ENCODE data around the gene SNAI1. TPM values are rescaled to one million over a fixed set of nuclear protein-coding genes. Genes with fewer than 3 reads are reported as not detected.

The SNAI1 gene
- total RNA-seq, 1 donor from 2014 or later: 4.9 TPM

DNA sequence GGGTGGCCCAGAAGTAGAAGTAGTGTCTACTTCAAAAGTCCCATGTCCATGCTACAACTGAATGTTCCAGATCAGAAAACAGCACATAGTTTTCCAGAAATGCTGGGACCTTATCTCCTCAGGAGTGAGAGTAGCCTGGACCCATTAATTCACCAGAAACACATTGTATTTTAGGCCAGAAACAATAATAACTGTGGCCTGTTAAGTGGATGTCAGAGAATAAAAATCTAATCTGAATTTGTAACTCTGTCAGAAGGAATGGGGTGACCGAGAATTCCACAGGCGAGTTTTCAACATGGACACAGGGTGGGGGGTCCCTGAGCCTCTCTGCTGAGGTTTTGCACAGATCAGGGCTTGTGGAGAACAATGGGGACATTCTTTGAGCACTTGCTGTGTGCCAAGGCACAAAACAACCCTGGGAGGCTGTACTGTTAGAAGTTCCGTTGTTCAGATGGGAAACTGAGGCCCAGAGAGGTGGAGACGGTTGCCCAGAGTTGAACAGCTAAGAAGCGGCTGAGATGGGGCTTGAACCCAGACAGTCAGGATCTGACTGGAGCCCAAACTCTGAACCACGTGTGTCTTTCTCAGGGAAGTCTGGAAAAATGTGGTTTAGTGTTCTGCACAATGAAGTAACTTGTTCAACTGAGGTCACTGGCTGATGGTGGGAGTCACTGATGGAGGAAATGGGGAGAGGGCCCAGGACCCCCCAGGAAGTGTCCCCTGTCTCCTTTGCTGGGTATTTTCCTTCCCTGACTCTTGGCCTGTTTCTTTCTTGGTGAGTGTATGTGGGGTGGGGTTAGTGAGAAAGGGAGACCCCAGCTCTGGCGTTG, 44.2 kb downstream of the SNAI1 start:
- DNase-seq (ENCODE audit: low spot score): no peak
- Mint-ChIP-seq H3K4me1 (ENCODE audit: low read depth) (peaks cover 55% of the 10 kb centered on the region), H3K27ac (ENCODE audit: unreplicated experiment) (peak overlapping the region; percentile 92), H3K9me3 (ENCODE audit: low read depth) (peaks cover 3% of the 10 kb centered on the region), H3K36me3 (ENCODE audit: low read depth) (peaks cover 2% of the 10 kb centered on the region), H3K4me3 (ENCODE audit: unreplicated experiment) (no peak overlapping the region), H3K27me3 (ENCODE audit: low read depth) (no peaks in the 10 kb centered on the region)
- TF ChIP-seq, protein P1, sequence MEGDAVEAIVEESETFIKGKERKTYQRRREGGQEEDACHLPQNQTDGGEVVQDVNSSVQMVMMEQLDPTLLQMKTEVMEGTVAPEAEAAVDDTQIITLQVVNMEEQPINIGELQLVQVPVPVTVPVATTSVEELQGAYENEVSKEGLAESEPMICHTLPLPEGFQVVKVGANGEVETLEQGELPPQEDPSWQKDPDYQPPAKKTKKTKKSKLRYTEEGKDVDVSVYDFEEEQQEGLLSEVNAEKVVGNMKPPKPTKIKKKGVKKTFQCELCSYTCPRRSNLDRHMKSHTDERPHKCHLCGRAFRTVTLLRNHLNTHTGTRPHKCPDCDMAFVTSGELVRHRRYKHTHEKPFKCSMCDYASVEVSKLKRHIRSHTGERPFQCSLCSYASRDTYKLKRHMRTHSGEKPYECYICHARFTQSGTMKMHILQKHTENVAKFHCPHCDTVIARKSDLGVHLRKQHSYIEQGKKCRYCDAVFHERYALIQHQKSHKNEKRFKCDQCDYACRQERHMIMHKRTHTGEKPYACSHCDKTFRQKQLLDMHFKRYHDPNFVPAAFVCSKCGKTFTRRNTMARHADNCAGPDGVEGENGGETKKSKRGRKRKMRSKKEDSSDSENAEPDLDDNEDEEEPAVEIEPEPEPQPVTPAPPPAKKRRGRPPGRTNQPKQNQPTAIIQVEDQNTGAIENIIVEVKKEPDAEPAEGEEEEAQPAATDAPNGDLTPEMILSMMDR (IDR thresholded peaks at IDR 0.05): no peak

DNA sequence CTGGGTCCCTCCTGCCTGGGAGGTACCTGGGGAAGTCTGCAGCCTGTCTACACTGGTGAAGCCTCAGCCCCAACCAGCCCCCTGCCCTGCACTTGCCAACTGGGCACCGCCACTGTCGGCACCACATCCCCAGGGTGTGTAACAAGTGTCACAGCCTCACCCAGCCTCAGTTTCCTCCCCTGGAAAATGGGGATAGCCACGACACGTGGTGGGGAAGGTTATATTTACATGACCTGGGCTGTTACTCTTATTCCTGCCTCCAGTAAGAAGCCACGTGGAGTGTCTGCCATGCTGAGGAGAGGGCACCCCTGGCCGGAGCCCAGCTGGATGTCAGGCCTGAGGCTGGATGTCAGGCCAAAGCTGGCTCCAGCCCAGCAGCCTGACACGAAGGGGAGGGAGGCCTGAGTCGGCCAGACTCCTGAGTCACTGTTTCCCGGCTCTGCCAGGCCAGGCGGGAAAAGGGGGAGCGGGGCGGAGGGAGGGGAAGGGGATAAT, 44.9 kb downstream of the SNAI1 start:
- H3K4me1 Mint-ChIP-seq (ENCODE audit: low read depth): peaks cover 55% of the 10 kb centered on the region
- DNase-seq (ENCODE audit: low spot score): no peak
- TF ChIP-seq, protein P1 (IDR thresholded peaks at IDR 0.05): no peak
- peaks cover 3% of the 10 kb centered on the region for H3K9me3 Mint-ChIP-seq (ENCODE audit: low read depth)
- peak overlapping the region; percentile 92 for H3K27ac Mint-ChIP-seq (ENCODE audit: unreplicated experiment)
- no peaks in the 10 kb centered on the region for H3K27me3 Mint-ChIP-seq (ENCODE audit: low read depth)
- no peak overlapping the region for H3K4me3 Mint-ChIP-seq (ENCODE audit: unreplicated experiment)
- peaks cover 2% of the 10 kb centered on the region for H3K36me3 Mint-ChIP-seq (ENCODE audit: low read depth)

DNA sequence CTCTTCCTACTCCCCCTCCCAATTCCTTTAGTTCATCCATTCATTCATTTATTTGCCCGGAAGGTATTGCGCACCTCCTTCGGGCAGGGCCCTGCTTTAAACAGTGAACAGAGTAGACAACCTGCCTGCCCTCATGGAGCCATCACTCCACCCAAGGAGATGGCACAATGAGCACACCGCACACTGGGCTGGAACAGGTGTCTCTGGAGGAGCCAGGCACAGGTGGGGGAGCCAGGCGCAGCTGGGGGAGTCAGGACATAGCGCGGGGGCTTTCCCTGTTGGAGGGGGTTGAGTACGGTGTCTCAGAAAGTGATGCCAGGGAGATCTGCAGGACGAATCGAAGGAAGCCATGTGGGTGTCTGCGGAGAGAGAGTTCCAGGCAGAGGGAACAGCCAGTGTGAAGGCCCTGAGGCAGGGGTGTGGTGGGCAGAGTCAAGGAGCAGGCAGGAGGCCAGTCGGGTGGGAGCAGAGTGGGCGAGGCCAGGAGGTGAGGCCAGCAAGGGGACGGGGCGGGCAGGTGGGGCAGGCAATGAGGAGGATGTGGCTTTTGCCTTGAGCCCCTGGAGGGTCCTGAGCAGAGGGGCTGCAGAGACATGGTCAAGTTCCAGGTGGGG, 46.4 kb downstream of the SNAI1 start:
- Mint-ChIP-seq H3K4me3 (ENCODE audit: unreplicated experiment) (no peak overlapping the region), H3K27me3 (ENCODE audit: low read depth) (no peaks in the 10 kb centered on the region), H3K9me3 (ENCODE audit: low read depth) (peaks cover 3% of the 10 kb centered on the region), H3K27ac (ENCODE audit: unreplicated experiment) (peak overlapping the region; percentile 89), H3K36me3 (ENCODE audit: low read depth) (peaks cover 2% of the 10 kb centered on the region), H3K4me1 (ENCODE audit: low read depth) (peaks cover 70% of the 10 kb centered on the region)
- DNase-seq (ENCODE audit: low spot score): no peak
- TF ChIP-seq, protein P1 (IDR thresholded peaks at IDR 0.05): no peak

DNA sequence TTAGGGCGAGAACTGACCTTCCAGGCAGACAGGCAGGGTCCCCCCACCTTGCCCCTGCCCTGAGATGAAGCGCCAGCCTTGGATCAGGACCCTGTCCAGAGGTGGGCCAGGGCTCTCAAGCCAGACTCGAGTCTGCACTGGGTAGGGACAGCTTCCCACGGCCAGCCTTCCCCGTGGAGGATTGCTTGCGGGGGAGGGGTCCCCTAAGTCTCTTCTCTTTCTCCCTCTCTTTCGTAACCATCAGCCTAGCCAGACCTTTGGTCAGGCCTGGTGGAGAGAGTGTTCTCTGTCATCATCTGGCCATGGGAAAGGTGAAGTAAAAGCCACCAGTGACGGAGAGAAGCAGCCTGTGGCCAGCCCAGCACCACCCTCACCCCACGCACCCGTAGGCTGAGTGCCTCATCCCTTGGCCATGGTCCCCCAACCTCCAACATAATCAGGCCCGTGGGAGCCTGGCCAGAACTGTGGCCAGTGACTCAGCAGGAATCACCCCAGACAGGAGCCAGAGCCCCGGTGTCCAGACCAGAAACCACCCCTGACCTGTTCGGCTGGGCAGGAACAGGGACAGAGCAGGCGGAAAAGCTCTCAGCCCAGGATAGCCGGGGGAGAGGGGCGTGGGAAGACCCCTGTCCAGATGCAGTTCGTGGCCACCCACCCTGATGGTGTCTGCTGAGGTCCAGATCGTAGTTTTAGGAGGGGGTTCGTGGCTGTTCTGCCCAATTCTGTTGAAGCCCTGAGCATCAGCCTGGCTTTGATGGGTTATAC, 47.1 kb downstream of the SNAI1 start:
- Mint-ChIP-seq H3K27ac (ENCODE audit: unreplicated experiment) (peak overlapping the region; percentile 89), H3K9me3 (ENCODE audit: low read depth) (peaks cover 3% of the 10 kb centered on the region), H3K36me3 (ENCODE audit: low read depth) (peaks cover 2% of the 10 kb centered on the region), H3K27me3 (ENCODE audit: low read depth) (no peaks in the 10 kb centered on the region), H3K4me1 (ENCODE audit: low read depth) (peaks cover 76% of the 10 kb centered on the region), H3K4me3 (ENCODE audit: unreplicated experiment) (no peak overlapping the region)
- DNase-seq (ENCODE audit: low spot score): no peak
- TF ChIP-seq, protein P1 (IDR thresholded peaks at IDR 0.05): no peak

All from chondrocyte (in vitro differentiated cells).